ENCODE data around the gene ITGB8.

ITGB8 gene

DNA sequence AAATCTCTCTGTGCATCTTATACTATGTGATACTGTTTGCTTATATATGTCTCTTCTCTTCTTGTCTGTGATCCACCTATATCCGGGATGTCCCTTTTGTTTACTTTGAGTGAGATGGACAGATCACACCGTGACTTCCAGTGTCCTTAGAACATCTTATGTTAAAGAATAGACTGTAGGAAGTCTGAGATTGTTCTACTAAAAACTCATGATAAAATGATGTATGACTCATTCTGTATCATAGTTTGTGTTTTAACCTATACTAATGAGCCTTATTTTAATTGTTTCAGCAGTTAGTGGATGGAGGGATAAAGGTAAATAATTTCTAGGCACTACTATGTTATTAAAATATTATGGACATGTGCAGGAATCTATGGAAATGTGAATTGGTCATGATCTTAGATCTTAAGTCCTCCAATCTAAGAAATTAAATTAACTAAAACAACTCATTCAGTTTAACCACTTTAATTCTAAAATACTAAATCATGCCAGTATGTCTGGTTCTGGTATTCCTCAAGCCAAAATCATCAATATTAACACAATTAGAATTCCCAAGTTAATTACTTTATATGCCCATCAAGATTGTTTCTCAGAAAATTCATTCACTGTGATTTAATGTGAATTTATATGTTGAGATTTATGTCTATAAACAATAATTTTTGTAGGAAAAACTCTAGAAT is 32.0 kb downstream of the ITGB8 start:
- Histone ChIP-seq H3K4me2 (no peak overlapping the region), H3K4me3 (IDR thresholded peaks at IDR 0.05; ENCODE audit: insufficient read depth, low read depth, low read length) (no peak overlapping the region), H3K27ac (no peak overlapping the region), H3K79me2 (ENCODE audit: insufficient read depth, low read depth) (peaks cover 8% of the 10 kb centered on the region; the same call in 1 of the 2 replicates), H2AFZ (ENCODE audit: low read depth) (no peak overlapping the region), H4K20me1 (ENCODE audit: insufficient read depth) (no peaks in the 10 kb centered on the region), H3K9ac (no peak overlapping the region), H3K4me1 (ENCODE audit: low read depth, poor library complexity, severe bottlenecking) (peaks cover 16% of the 10 kb centered on the region), H3K36me3 (ENCODE audit: insufficient read depth) (peaks cover 28% of the 10 kb centered on the region; the same call in 1 of the 2 replicates), H3K27me3 (ENCODE audit: insufficient read depth, low read depth) (no peaks in the 10 kb centered on the region)
- TF ChIP-seq, protein P1, sequence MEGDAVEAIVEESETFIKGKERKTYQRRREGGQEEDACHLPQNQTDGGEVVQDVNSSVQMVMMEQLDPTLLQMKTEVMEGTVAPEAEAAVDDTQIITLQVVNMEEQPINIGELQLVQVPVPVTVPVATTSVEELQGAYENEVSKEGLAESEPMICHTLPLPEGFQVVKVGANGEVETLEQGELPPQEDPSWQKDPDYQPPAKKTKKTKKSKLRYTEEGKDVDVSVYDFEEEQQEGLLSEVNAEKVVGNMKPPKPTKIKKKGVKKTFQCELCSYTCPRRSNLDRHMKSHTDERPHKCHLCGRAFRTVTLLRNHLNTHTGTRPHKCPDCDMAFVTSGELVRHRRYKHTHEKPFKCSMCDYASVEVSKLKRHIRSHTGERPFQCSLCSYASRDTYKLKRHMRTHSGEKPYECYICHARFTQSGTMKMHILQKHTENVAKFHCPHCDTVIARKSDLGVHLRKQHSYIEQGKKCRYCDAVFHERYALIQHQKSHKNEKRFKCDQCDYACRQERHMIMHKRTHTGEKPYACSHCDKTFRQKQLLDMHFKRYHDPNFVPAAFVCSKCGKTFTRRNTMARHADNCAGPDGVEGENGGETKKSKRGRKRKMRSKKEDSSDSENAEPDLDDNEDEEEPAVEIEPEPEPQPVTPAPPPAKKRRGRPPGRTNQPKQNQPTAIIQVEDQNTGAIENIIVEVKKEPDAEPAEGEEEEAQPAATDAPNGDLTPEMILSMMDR (conservative IDR thresholded peaks at IDR 0.05; ENCODE audit: low read depth, low read length) = no peak

DNA sequence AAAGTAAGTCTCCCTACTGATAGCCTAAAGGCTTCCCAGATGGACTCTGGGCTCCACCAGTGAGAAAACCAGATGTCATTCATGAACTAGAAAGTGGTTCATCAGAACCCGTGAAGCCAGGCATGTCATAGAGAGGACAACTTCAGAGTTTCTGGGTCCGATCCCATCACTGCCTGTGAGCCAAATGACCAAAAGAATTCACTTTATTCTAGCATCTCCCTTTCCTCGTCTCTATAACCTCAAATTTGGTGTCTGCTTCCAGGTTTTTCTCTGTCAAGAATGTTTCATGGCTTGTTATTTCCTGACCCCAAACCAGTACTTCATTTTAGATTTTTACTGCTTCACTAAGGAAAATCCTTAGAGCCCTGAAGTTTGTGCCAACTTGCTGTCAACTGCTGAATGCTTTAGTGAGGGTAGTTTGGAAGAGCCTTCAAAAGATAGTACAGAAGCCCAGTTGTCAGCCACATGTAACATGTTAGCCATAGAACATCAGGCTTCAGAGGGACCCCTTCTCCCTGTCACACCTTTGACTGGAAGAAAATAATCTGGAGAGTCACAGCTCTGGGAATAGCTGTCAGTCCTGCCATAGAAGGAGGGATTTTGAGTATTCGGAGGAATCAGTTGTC is 34.0 kb downstream of the ITGB8 start:
- Histone ChIP-seq H3K9ac (no peak overlapping the region), H3K4me3 (IDR thresholded peaks at IDR 0.05; ENCODE audit: insufficient read depth, low read depth, low read length) (no peak overlapping the region), H3K4me2 (no peak overlapping the region), H3K36me3 (ENCODE audit: insufficient read depth) (peaks cover 34% of the 10 kb centered on the region; the same call in 1 of the 2 replicates), H4K20me1 (ENCODE audit: insufficient read depth) (no peaks in the 10 kb centered on the region), H3K27ac (no peak overlapping the region), H2AFZ (ENCODE audit: low read depth) (no peak overlapping the region), H3K79me2 (ENCODE audit: insufficient read depth, low read depth) (peaks cover 3% of the 10 kb centered on the region; the same call in 1 of the 2 replicates), H3K4me1 (ENCODE audit: low read depth, poor library complexity, severe bottlenecking) (peaks cover 16% of the 10 kb centered on the region), H3K27me3 (ENCODE audit: insufficient read depth, low read depth) (no peaks in the 10 kb centered on the region)
- TF ChIP-seq, protein P1 (conservative IDR thresholded peaks at IDR 0.05; ENCODE audit: low read depth, low read length) = no peak

DNA sequence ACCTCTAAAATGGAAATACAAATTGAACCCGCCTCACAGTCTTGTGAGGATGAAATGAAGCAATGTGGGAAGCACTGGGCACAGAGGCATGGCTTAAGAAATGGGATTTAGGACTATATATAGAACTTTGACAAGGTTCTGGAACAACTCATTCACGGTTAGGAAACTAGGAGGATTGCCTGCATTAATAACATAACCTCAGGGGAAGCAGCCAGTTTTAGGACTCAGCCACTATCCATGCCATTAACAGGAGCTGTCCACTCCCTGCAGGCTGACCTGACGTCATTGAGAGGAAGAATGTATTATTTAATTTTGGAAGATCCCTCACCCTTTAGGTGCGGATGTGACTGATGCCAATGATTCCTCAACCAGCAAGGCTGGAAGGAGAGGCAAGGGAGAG is 34.8 kb downstream of the ITGB8 start:
- Histone ChIP-seq H3K79me2 (ENCODE audit: insufficient read depth, low read depth) (peaks cover 3% of the 10 kb centered on the region; the same call in 1 of the 2 replicates), H3K4me3 (IDR thresholded peaks at IDR 0.05; ENCODE audit: insufficient read depth, low read depth, low read length) (no peak overlapping the region), H2AFZ (ENCODE audit: low read depth) (no peak overlapping the region), H3K27ac (no peak overlapping the region), H3K27me3 (ENCODE audit: insufficient read depth, low read depth) (no peaks in the 10 kb centered on the region), H4K20me1 (ENCODE audit: insufficient read depth) (no peaks in the 10 kb centered on the region), H3K4me2 (no peak overlapping the region), H3K9ac (no peak overlapping the region), H3K36me3 (ENCODE audit: insufficient read depth) (peaks cover 34% of the 10 kb centered on the region; the same call in 1 of the 2 replicates), H3K4me1 (ENCODE audit: low read depth, poor library complexity, severe bottlenecking) (peaks cover 10% of the 10 kb centered on the region)
- TF ChIP-seq, protein P1 (conservative IDR thresholded peaks at IDR 0.05; ENCODE audit: low read depth, low read length) = no peak

DNA sequence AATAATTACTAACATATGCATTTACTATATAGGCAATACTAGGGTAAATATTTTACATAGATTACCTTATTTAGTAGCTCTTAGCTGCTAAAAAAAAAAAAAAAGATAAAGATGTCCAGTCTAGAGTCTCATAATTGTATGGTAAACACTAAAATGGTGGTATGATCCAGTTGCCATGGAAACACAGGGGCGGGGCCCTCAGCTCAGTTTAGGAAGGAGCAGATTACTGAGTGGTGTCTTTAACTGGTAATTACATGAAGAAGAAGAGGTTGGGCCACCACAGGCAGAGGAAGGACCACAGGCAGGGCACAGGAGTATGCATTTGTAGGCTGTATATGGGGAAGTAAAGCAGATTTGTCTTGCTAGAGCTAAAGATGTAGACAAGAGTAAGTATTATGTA is 43.7 kb downstream of the ITGB8 start:
- no peak overlapping the region for H3K27ac ChIP-seq
- no peak overlapping the region for H2AFZ ChIP-seq (ENCODE audit: low read depth)
- 0 out of 2 replicates have a peak, but pooled peaks cover 3% of the 10 kb centered on the region for H3K36me3 ChIP-seq (ENCODE audit: insufficient read depth)
- H4K20me1 ChIP-seq (ENCODE audit: insufficient read depth) = no peaks in the 10 kb centered on the region; the same call in 1 of the 2 replicates
- H3K79me2 ChIP-seq (ENCODE audit: insufficient read depth, low read depth) = no peaks in the 10 kb centered on the region
- no peaks in the 10 kb centered on the region for H3K27me3 ChIP-seq (ENCODE audit: insufficient read depth, low read depth)
- no peak overlapping the region for H3K4me3 ChIP-seq (IDR thresholded peaks at IDR 0.05; ENCODE audit: insufficient read depth, low read depth, low read length)
- H3K4me1 ChIP-seq (ENCODE audit: low read depth, poor library complexity, severe bottlenecking) = no peaks in the 10 kb centered on the region
- TF ChIP-seq, protein P1 (conservative IDR thresholded peaks at IDR 0.05; ENCODE audit: low read depth, low read length) = no peak
- H3K4me2 ChIP-seq = no peak overlapping the region
- H3K9ac ChIP-seq = no peak overlapping the region

All from KMS-11 (cell line).